A673 (cell line): ENCODE data around the gene HNF1B.

Experiments
- EZH2 ChIP-seq: fragments of 200-600 bp; sonication (generic); IDR thresholded peaks from 2 replicates; pipeline ENCODE4 v1.6.1; 2017; ENCODE audit warnings: borderline replicate concordance, low read depth, mild to moderate bottlenecking, mixed read lengths, antibody characterized with exemption, low read length; ENCODE audit not compliant: poor library complexity, severe bottlenecking
- TF ChIP-seq, protein P1 (sequence below): fragments of 300-800, 200-600 bp; sonication (generic); conservative IDR thresholded peaks from 2 replicates; pipeline ENCODE4 v1.5.1; 2017; ENCODE audit warnings: low read depth, mild to moderate bottlenecking, antibody characterized with exemption, low read length, moderate library complexity, mixed read lengths

GRCh38 chr17:37708008-37708615 is 36.7 kb downstream of the HNF1B start:
- TF ChIP-seq, protein P1, sequence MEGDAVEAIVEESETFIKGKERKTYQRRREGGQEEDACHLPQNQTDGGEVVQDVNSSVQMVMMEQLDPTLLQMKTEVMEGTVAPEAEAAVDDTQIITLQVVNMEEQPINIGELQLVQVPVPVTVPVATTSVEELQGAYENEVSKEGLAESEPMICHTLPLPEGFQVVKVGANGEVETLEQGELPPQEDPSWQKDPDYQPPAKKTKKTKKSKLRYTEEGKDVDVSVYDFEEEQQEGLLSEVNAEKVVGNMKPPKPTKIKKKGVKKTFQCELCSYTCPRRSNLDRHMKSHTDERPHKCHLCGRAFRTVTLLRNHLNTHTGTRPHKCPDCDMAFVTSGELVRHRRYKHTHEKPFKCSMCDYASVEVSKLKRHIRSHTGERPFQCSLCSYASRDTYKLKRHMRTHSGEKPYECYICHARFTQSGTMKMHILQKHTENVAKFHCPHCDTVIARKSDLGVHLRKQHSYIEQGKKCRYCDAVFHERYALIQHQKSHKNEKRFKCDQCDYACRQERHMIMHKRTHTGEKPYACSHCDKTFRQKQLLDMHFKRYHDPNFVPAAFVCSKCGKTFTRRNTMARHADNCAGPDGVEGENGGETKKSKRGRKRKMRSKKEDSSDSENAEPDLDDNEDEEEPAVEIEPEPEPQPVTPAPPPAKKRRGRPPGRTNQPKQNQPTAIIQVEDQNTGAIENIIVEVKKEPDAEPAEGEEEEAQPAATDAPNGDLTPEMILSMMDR = no peak
- TF ChIP-seq EZH2 = no peak
